ENCODE measurements around the gene KRTAP24-1. TPM values are rescaled to one million over a fixed set of nuclear protein-coding genes. Genes with fewer than 3 reads are reported as not detected.

The KRTAP24-1 gene
- total and polyA plus RNA-seq, 2 of the 4 experiments (the other 2 are of a cell fraction): not detected

GRCh38 chr21:30238168-30238567 is 44.6 kb downstream of the KRTAP24-1 start:
- intact Hi-C loops (cut with micrococcal nuclease): no loop called here
- TF ChIP-seq CEBPB (IDR thresholded peaks at IDR 0.05; ENCODE audit: low read depth, low read length): no peak
- TF ChIP-seq, protein P1, sequence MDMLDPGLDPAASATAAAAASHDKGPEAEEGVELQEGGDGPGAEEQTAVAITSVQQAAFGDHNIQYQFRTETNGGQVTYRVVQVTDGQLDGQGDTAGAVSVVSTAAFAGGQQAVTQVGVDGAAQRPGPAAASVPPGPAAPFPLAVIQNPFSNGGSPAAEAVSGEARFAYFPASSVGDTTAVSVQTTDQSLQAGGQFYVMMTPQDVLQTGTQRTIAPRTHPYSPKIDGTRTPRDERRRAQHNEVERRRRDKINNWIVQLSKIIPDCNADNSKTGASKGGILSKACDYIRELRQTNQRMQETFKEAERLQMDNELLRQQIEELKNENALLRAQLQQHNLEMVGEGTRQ (IDR thresholded peaks at IDR 0.05; ENCODE audit: low read depth, low read length): peak; percentile 11; the same call in 1 of the 2 replicates
- TF ChIP-seq SMC3 (IDR thresholded peaks at IDR 0.05; ENCODE audit: low read depth, low read length): no peak
- TF ChIP-seq MAFK (IDR thresholded peaks at IDR 0.05; ENCODE audit: low read depth, low read length): no peak
- TF ChIP-seq CHD1 (IDR thresholded peaks at IDR 0.05; ENCODE audit: low read depth, low read length): no peak
- TF ChIP-seq MAZ (IDR thresholded peaks at IDR 0.05; ENCODE audit: borderline replicate concordance, low read depth, low read length): no peak
- TF ChIP-seq, protein P2, sequence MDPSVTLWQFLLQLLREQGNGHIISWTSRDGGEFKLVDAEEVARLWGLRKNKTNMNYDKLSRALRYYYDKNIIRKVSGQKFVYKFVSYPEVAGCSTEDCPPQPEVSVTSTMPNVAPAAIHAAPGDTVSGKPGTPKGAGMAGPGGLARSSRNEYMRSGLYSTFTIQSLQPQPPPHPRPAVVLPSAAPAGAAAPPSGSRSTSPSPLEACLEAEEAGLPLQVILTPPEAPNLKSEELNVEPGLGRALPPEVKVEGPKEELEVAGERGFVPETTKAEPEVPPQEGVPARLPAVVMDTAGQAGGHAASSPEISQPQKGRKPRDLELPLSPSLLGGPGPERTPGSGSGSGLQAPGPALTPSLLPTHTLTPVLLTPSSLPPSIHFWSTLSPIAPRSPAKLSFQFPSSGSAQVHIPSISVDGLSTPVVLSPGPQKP (IDR thresholded peaks at IDR 0.05; ENCODE audit: borderline replicate concordance, low read depth, low read length): no peak
- no peak overlapping the region for H3K4me3 ChIP-seq (ENCODE audit: insufficient read depth, low read depth, low read length)
- H3K9ac ChIP-seq (ENCODE audit: low read depth, low read length): no peak overlapping the region
- H3K9me3 ChIP-seq (ENCODE audit: control insufficient read depth, insufficient read depth, low read length): peaks cover 2% of the 10 kb centered on the region; the same call in 1 of the 2 replicates
- ChIA-PET POLR2A (ENCODE audit: unreplicated experiment) (no interaction called here), CTCF (no interaction called here)
- no peak overlapping the region for H4K91ac ChIP-seq (ENCODE audit: insufficient read depth, low read depth, low read length)
- DNase-seq (no peak), ATAC-seq (ENCODE audit: low read depth) (no peak)
- H4K5ac ChIP-seq (ENCODE audit: low read depth, low read length): no peak overlapping the region
- H3K23ac ChIP-seq (ENCODE audit: low read depth, low read length): no peak overlapping the region
- in situ Hi-C loops (cut with MboI; ENCODE audit: low sequenced_read_pairs): no loop called here
- no CpG with 5 or more reads among the region's 1 CpG for WGBS, 2 experiments (ENCODE audit: extremely low coverage in 2 of 2, insufficient read length in 1 of 2)
- no TSS peak for BruUV-seq (replicated peaks)
- dilution Hi-C loops (cut with HindIII; ENCODE audit: low sequenced_read_pairs, unreplicated experiment): no loop called here
- no peak overlapping the region for H4K8ac ChIP-seq (ENCODE audit: low read depth in 2 of 2, low read length in 2 of 2)
- no peaks in the 10 kb centered on the region for H3K79me1 ChIP-seq (ENCODE audit: low read depth in 1 of 2, low read length in 2 of 2)
- no peaks in the 10 kb centered on the region for H4K20me1 ChIP-seq (ENCODE audit: insufficient read depth, low read length)
- H3K36me3 ChIP-seq (ENCODE audit: control insufficient read depth, insufficient read depth, low read length): no peaks in the 10 kb centered on the region
- H2BK20ac ChIP-seq (ENCODE audit: low read depth, low read length): no peak overlapping the region
- H3K18ac ChIP-seq (ENCODE audit: low read depth, low read length): no peak overlapping the region
- H2AK9ac ChIP-seq (replicated peaks; ENCODE audit: low read depth, low read length, poor library complexity): no peak overlapping the region
- H3K27ac ChIP-seq (ENCODE audit: insufficient read depth, low read length): no peak overlapping the region
- H2BK15ac ChIP-seq (ENCODE audit: low read depth, low read length): no peak overlapping the region
- no peak overlapping the region for H3K56ac ChIP-seq (ENCODE audit: extremely low read depth, insufficient read depth, low read length)
- no peak overlapping the region for H2BK120ac ChIP-seq (ENCODE audit: low read depth, low read length)
- no peak overlapping the region for H3K4me2 ChIP-seq (ENCODE audit: low read depth, low read length)
- H3K4ac ChIP-seq (ENCODE audit: low read depth, low read length): no peak overlapping the region
- H2BK5ac ChIP-seq (ENCODE audit: low read depth, low read length, poor library complexity, severe bottlenecking): no peak overlapping the region
- no peak overlapping the region for H2AFZ ChIP-seq (replicated peaks; ENCODE audit: low read length, poor library complexity)
- no peaks in the 10 kb centered on the region for H3K27me3 ChIP-seq (ENCODE audit: control insufficient read depth, insufficient read depth, low read length)
- no peak overlapping the region for H2AK5ac ChIP-seq (ENCODE audit: low read depth, low read length)
- H3K9me1 ChIP-seq (ENCODE audit: insufficient read depth, low read length): no peaks in the 10 kb centered on the region
- H3K4me1 ChIP-seq (ENCODE audit: control insufficient read depth, insufficient read depth, low read length): no peaks in the 10 kb centered on the region
- H3K14ac ChIP-seq (replicated peaks; ENCODE audit: low read depth, low read length): no peak overlapping the region
